Stimulated activated CD4-positive, alpha-beta T cell treated with anti-CD3 and anti-CD28 coated beads, Interleukin-12 subunit alpha, Interleukin-12 subunit beta, amount 100 ng/mL, for 48 hours (primary cell): Measurements from ENCODE around the gene CA9.
"Not testable (repeated sequence)": the region's sequence is repeated elsewhere in the genome, so short reads cannot be mapped to it uniquely, and the experiment has no call there.

Experiments
- DNase-seq, 3 donors: peaks; one replicate each; pipeline ENCODE4 v3.0.0-alpha.2; 2020; ENCODE audit warnings: low read depth in 2 of 3, low spot score in 1 of 3

Gene CA9

GRCh38 chr9:35673132-35674024 lies at the start of gene CA9:
TSS of gene CA9 (plus strand) at chr9:35673928. CDS start at chr9:35673960, 32 bp downstream.
- no peak for DNase-seq

- DNase-seq, result no peak
Observed at GRCh38 chr9:35627575-35627974, 46.2 kb upstream of the CA9 start.

- no peak for DNase-seq
Observed at GRCh38 chr9:35628389-35628991, 45.2 kb upstream of the CA9 start.

GRCh38 chr9:35629597-35629996 lies 44.1 kb upstream of the CA9 start:
- no peak for DNase-seq

GRCh38 chr9:35635730-35636129 lies 38.0 kb upstream of the CA9 start:
- DNase-seq, result no peak

- DNase-seq, result no peak
Observed at GRCh38 chr9:35636135-35636876, 37.4 kb upstream of the CA9 start.

GRCh38 chr9:35636877-35637246 lies 36.9 kb upstream of the CA9 start:
- DNase-seq, result not testable (repeated sequence)

GRCh38 chr9:35637427-35637955 lies 36.2 kb upstream of the CA9 start:
- DNase-seq, result not testable (repeated sequence)

GRCh38 chr9:35638751-35639150 lies 35.0 kb upstream of the CA9 start:
- not testable (repeated sequence) for DNase-seq

GRCh38 chr9:35639225-35639624 lies 34.5 kb upstream of the CA9 start:
- DNase-seq, result not testable (repeated sequence)

- no peak for DNase-seq
Observed at GRCh38 chr9:35639631-35640030, 34.1 kb upstream of the CA9 start.

- DNase-seq, result not testable (repeated sequence)
Observed at GRCh38 chr9:35640431-35640830, 33.3 kb upstream of the CA9 start.

GRCh38 chr9:35641478-35641877 lies 32.2 kb upstream of the CA9 start:
- DNase-seq, result not testable (repeated sequence)

- DNase-seq, result no peak
Observed at GRCh38 chr9:35643046-35643445, 30.7 kb upstream of the CA9 start.

- not testable (repeated sequence) for DNase-seq
Observed at GRCh38 chr9:35645736-35646135, 28.0 kb upstream of the CA9 start.

- no peak for DNase-seq
Observed at GRCh38 chr9:35646153-35646532, 27.6 kb upstream of the CA9 start.

- DNase-seq, result peak; percentile 83 to 88 (median 84)
Observed at GRCh38 chr9:35646533-35647265, 27.0 kb upstream of the CA9 start.

GRCh38 chr9:35649431-35650340 lies 24.0 kb upstream of the CA9 start:
- DNase-seq, result peak in 1 of 3 donors; percentile 22

- DNase-seq, result peak in 1 of 3 donors; percentile 24
Observed at GRCh38 chr9:35650341-35651158, 23.2 kb upstream of the CA9 start, which contains the start of gene SIT1. TSS of gene SIT1 (minus strand) at chr9:35650931. CDS start at chr9:35650853, 78 bp downstream.
